Stimulated activated CD4-positive, alpha-beta T cell treated with anti-CD3 and anti-CD28 coated beads, Interleukin-15, amount 100 ng/mL, for 1 hour (primary cell): ENCODE results near the gene SYT13.
"Not testable (repeated sequence)": the region's sequence is repeated elsewhere in the genome, so short reads cannot be mapped to it uniquely, and the experiment has no call there.

Experiments used
- DNase-seq, 2 donors: peaks; one replicate each; pipeline ENCODE4 v3.0.0-alpha.2; 2020; ENCODE audit warnings: low read depth in 1 of 2, low spot score in 1 of 2

Gene SYT13

DNA sequence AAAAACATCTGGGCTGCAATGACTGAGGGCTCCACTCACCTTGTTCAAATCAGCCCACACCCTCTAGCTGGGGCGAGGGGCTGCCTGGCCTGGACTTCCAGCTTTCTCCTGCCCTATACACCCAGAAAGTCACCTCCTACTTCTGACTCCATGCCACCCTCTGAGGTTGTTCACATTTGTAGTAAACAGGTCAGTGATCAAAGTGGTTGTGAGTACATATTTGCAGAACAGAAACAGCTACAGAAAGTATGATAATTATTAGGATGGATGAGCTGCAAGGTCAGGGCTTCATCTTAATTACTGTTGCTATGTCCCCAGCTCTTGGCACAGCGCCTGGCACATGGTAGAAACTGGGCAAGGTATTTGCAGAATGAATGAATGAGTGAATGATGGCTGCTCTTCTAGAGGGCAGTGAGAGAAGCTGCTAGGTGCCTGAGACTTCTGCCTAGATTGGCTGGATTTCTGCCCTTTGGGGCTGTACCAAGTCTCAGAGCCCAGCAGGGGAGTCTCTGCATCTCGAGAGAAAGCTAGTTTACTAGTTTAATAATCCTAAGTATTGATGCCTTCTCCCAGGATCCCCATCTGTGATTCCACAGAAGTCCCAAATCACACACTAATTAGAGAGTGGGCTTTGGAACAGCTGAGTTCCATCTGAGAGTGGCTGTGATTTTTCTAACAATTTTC, 36.0 kb downstream of the SYT13 start:
- no peak for DNase-seq

GRCh38 chr11:45249372-45249771, 36.8 kb downstream of the SYT13 start:
- not testable (repeated sequence) for DNase-seq

DNA sequence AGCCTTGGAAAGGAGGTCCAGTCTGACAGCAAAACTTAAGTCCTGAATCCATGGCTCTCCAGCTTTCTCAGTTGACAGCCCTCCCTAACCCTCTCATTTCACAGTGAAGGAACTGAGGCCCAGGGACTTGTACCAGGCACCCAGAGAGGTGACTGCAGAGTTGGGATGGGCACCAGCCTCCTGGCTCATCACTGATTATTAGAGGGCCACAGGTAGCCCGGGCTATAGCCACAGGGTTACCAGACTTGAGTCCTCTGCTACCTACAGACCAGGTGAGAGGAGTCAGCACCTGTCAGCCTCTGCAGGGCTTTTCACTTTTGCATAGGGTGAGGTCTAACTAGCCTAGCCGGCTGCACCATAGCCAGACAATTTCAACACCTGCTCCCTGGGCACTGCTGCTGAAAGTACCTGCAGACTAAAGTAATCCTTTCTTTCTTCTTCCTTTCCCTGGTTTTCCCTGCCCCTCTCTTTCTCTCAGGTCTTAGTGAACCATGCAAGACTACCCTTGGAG, 37.6 kb downstream of the SYT13 start:
- DNase-seq, result no peak

GRCh38 chr11:45247433-45247832, 38.7 kb downstream of the SYT13 start:
- DNase-seq, result no peak

GRCh38 chr11:45246241-45246640, 39.9 kb downstream of the SYT13 start:
- no peak for DNase-seq

DNA sequence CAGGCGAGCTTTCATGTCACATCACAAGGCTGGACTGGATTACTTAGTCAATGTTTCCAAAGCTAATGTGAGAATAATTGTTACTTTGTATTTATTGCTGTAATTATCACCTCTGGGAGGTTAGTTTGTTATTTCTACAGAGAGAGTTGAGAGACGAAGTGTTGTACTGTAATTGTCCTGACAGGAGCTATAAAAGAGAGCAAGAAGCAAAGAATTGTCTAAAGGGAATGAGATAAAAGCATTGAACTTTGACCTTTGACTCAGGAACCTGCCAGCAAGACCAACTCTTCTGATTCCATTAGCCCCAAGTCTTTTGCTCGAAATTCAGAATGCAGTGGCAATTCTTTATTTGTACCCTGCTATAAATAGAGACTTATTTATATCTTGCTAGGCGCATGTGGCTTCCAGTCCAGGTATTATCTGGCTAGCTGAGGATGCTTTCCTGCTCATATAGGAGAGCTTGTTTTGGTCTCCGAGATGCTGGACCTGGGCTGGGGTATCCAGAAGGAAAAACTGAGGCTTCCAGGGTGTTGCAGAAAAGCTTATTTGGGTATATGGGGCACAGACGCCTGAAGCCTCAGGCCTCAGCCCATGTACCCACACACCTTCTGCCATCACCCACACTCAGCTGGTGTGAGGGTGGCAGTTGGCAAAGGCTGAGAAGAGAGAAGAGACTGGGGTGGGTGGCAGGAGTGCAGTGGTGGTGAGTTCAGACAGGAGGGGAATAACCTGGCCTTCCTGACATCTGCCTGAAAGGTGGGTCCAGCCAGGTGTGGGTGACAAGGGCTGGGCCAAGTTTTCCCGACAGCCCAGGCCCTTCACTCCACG, 40.7 kb downstream of the SYT13 start:
- no peak for DNase-seq

- no peak for DNase-seq
Measured at GRCh38 chr11:45243967-45244366, 42.2 kb downstream of the SYT13 start.

- DNase-seq, result no peak
Measured at GRCh38 chr11:45239733-45240132, 46.4 kb downstream of the SYT13 start.

DNA sequence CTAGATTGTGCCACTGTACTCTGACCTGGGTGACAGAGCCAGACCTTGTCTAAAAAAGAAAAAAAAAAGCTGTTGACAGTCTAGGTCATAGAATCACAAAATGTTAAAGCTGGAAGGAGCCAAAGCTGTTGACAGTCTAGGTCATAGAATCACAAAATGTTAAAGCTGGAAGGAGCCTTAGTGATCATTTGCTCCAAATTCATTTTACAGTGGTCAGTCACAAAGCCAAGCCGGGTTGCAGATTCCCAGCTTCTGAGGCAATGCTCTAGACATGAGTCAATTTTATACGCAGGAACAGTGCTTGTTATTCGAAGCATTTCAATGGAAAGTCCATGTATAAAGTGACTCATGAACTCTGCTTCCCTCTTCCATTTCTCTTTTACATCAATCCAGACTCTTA, 47.4 kb downstream of the SYT13 start:
- no peak for DNase-seq

- no peak for DNase-seq
Measured at GRCh38 chr11:45237711-45238315, 48.3 kb downstream of the SYT13 start.

GRCh38 chr11:45234306-45235006, 51.7 kb downstream of the SYT13 start:
- DNase-seq, result no peak

DNA sequence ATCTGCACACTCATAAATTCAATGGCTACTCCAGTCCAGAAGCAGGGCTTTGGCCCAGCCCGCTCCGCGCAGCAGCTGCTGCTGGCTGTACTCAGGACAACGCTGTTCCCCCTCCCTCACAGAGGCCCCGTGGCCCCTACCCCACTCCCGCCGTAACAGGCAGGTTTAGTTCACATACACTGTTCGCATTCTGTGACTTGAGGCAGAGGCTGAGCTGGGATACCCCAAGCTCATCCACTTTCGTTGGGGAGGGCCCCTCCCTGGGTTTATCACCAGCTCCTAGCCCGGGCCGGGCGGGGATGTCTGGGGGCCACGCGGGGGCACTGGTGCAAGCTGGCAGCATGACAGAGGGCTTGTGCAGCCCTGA, 52.4 kb downstream of the SYT13 start:
- no peak for DNase-seq

DNA sequence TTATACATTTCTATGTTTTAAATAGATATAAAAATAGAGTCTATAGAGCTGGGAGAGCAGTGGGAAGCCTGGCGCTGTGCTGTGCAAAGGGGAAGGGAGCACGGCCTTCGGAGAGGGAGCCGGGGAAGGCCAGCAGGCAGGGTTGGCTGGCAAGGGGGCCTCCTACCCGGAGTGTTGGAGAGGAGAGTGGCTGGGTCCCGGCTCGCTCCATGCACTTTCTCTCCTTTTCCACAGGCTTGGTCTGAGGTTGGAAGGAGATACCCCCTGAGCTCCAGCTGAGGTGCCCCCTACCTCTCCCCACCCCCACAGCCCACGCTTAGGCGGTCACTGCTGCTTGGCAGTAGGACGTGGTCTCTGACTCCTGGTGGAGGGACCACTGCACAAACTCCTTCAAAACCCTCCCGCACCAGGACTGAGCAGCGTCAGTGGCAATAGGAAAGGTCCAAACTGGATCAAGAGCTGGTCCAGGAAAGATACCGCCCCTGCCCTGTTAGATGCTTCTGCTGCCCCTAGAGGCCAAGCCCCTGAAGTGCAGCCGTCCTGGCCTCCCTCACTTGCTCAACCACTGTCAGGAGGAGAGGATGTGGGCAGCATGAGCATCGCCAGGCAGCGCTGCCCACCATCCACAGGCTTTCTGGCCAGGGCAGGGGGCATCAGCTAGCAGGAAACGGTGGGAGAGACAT, 52.9 kb downstream of the SYT13 start:
- peak; percentile 9 to 45 for DNase-seq

DNA sequence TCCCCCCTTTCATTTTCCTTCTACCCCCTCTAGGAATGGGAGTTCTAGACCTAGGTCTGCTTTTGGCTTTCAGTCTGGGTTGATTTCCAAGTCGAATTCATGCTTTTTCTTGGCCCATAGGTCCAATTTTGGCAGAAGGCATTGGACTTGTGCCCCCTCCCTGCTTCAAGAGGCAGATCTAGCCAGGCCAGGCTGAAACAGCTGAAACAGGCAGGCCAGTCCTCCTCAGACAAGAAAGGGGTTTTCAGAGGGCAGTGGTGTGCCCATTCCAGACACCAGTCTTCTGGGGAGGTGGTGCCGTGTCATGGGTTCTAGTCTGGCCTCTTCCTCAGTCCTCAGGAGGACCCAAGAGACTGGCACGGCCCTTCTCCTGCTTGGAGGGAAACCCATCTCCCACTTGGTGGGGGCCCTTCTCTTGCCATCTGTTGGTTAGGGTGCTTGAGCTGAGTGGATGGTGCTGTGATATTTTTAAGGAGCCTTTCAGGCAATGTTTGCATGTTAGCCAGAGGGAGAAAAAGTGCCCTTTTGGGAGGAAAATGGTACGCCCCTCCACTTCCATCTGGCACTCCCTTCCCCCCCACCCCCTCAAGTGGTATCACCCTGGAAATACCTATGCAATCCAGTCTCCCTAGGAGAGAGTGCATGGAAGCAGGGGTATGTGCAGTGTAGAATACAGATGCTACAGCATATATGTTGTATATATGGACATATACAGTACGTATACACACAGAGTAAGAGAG, 53.6 kb downstream of the SYT13 start:
- DNase-seq, result no peak

DNA sequence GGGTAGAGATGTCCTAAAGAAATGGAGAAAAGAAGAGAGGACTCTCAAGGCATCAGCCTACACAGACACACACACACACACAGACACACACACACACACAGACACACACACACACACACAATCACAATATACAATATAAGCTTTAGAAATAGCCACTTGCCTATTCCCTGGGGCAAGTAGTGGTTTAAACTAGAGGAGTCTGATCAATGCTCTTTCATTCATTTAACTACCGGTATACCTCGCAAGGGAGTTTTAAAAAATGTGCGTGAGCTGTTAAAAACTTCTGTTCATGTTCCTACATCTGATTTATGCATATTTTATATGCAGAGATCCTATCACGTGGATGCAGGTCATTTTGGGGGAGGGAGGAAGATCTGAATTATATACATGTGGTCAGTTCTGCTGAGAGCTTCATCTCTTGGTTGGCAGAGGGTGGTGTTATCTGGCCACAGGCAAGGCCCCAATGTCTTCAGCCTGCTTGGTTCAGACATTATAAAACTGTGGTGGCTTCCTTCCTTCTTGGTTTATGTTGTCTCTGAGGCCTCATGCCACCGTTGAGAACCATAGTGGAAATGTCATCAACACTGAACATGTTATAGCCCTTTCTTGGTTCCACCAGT, 56.6 kb downstream of the SYT13 start:
- no peak for DNase-seq

DNA sequence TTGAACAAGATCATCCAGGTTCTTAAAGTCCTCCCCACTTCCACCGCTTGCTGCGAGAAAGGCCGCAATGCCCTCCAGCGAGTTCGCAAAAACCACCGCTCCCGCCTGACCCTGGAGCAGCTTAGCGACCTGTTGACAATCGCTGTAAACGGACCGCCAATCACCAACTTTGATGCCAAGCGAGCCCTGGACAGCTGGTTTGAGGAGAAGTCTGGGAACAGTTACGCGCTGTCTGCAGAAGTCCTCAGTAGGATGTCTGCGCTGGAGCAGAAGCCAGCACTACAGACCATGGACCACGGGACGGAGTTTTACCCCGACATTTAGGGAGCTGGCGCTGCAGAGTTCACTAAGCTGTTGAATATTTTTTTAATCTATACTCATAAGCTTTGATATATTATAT, 58.3 kb downstream of the SYT13 start:
- DNase-seq, result no peak

GRCh38 chr11:45226901-45227300, 59.2 kb downstream of the SYT13 start:
- DNase-seq, result no peak

DNA sequence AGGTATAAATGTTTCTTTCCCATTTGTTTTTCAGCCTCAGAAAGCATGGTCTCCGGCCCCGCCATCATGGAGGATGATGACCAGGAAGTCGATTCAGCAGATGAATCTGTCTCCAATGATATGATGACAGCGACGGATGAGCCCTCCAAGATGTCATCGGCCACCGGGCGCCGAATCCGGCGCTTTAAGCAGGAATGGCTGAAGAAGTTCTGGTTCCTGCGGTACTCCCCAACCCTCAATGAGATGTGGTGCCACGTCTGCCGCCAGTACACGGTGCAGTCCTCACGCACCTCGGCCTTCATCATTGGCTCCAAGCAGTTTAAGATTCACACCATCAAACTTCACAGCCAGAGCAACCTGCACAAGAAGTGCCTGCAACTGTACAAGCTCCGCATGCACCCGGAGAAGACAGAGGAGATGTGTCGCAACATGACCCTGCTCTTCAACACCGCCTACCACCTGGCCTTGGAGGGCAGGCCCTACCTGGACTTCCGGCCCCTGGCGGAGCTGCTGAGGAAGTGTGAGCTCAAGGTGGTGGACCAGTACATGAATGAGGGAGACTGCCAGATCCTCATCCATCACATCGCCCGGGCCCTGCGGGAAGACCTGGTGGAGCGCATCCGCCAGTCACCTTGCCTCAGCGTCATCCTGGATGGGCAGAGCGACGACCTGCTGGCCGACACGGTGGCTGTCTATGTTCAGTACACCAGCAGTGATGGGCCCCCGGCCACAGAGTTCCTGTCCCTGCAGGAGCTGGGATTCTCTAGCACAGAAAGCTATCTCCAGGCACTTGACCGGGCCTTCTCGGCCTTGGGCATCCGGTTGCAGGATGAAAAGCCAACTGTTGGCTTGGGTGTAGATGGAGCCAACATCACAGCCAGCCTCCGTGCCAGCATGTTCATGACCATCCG, 59.9 kb downstream of the SYT13 start:
- no peak for DNase-seq

DNA sequence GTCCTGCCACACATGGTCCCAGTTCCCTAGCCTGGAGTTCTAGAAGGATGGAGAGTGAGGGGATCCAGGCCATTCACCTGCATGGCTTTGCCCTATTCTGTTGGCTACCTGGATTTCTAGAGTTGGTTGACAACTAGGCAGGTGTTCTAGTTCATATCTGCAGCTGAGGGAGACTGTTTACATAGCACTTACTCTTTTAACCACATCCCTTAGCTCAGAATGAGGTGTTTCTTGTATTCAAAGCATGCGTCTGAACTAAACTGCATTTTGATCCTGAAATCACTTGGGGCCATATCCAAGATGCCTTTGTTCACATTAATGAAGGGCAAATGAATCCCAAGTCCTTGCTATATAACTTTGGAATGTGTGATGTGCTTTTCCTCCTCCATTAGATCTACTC, 60.9 kb downstream of the SYT13 start:
- no peak for DNase-seq
